ENCODE results near the gene MEX3D.

MEX3D gene

GRCh38 chr19:1592024-1592754 is 24.1 kb upstream of the MEX3D start (continued):
- TF ChIP-seq YY2 (tag by site-specific recombination; IDR thresholded peaks at IDR 0.05) (0 out of 2 replicates have a peak, but pooled peaks have one; percentile 36), ZNF132 (tag by site-specific recombination; IDR thresholded peaks at IDR 0.05; ENCODE audit: borderline replicate concordance) (no peak), ZSCAN16 (tag by site-specific recombination; IDR thresholded peaks at IDR 0.05) (0 out of 2 replicates have a peak, but pooled peaks have one; percentile 11), ZNF138 (tag by site-specific recombination; IDR thresholded peaks at IDR 0.05; ENCODE audit: borderline replicate concordance) (no peak), ZNF544 (tag by site-specific recombination; IDR thresholded peaks at IDR 0.05) (no peak), ZNF146 (tag by site-specific recombination; IDR thresholded peaks at IDR 0.05) (peak; percentile 14; the same call in 1 of the 2 replicates), ZNF692 (tag by site-specific recombination; IDR thresholded peaks at IDR 0.05) (peak; percentile 69), ZNF513 (tag by site-specific recombination; IDR thresholded peaks at IDR 0.05) (no peak), ZNF830 (tag by site-specific recombination; IDR thresholded peaks at IDR 0.05; ENCODE audit: low read depth) (no peak), ZNF354C (tag by site-specific recombination; IDR thresholded peaks at IDR 0.05; ENCODE audit: borderline replicate concordance, low read depth) (no peak), ZBTB6 (tag by site-specific recombination; IDR thresholded peaks at IDR 0.05) (no peak), PRDM4 (tag by site-specific recombination; IDR thresholded peaks at IDR 0.05) (no peak), YY1 (tag by site-specific recombination; IDR thresholded peaks at IDR 0.05) (peak; percentile 62; the same call in 1 of the 2 replicates), ZNF660 (tag by site-specific recombination; IDR thresholded peaks at IDR 0.05) (no peak), ZNF398 (tag by site-specific recombination; IDR thresholded peaks at IDR 0.05) (no peak), ZNF202 (tag by site-specific recombination; IDR thresholded peaks at IDR 0.05; ENCODE audit: borderline replicate concordance) (no peak), ZNF704 (tag by site-specific recombination; IDR thresholded peaks at IDR 0.05) (no peak), ZBTB8A (tag by site-specific recombination; IDR thresholded peaks at IDR 0.05) (peak; percentile 77), ZNF629 (tag by site-specific recombination; IDR thresholded peaks at IDR 0.05) (no peak), ZIC2 (tag by site-specific recombination; IDR thresholded peaks at IDR 0.05) (no peak), ZNF37A (tag by site-specific recombination; IDR thresholded peaks at IDR 0.05) (no peak), ZNF571 (tag by site-specific recombination; IDR thresholded peaks at IDR 0.05) (no peak)
- TF ChIP-seq, protein P1, sequence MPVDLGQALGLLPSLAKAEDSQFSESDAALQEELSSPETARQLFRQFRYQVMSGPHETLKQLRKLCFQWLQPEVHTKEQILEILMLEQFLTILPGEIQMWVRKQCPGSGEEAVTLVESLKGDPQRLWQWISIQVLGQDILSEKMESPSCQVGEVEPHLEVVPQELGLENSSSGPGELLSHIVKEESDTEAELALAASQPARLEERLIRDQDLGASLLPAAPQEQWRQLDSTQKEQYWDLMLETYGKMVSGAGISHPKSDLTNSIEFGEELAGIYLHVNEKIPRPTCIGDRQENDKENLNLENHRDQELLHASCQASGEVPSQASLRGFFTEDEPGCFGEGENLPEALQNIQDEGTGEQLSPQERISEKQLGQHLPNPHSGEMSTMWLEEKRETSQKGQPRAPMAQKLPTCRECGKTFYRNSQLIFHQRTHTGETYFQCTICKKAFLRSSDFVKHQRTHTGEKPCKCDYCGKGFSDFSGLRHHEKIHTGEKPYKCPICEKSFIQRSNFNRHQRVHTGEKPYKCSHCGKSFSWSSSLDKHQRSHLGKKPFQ (tag by site-specific recombination; IDR thresholded peaks at IDR 0.05), result no peak
- TF ChIP-seq, protein P2, sequence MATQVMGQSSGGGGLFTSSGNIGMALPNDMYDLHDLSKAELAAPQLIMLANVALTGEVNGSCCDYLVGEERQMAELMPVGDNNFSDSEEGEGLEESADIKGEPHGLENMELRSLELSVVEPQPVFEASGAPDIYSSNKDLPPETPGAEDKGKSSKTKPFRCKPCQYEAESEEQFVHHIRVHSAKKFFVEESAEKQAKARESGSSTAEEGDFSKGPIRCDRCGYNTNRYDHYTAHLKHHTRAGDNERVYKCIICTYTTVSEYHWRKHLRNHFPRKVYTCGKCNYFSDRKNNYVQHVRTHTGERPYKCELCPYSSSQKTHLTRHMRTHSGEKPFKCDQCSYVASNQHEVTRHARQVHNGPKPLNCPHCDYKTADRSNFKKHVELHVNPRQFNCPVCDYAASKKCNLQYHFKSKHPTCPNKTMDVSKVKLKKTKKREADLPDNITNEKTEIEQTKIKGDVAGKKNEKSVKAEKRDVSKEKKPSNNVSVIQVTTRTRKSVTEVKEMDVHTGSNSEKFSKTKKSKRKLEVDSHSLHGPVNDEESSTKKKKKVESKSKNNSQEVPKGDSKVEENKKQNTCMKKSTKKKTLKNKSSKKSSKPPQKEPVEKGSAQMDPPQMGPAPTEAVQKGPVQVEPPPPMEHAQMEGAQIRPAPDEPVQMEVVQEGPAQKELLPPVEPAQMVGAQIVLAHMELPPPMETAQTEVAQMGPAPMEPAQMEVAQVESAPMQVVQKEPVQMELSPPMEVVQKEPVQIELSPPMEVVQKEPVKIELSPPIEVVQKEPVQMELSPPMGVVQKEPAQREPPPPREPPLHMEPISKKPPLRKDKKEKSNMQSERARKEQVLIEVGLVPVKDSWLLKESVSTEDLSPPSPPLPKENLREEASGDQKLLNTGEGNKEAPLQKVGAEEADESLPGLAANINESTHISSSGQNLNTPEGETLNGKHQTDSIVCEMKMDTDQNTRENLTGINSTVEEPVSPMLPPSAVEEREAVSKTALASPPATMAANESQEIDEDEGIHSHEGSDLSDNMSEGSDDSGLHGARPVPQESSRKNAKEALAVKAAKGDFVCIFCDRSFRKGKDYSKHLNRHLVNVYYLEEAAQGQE (tag by site-specific recombination; IDR thresholded peaks at IDR 0.05), result 0 out of 2 replicates have a peak, but pooled peaks have one; percentile 14
